Tongue (tissue), 2 donors: ENCODE data around the gene TAS2R10. TPM values are rescaled to one million over a fixed set of nuclear protein-coding genes. Genes with fewer than 3 reads are reported as not detected.
"Not testable (repeated sequence)": the region's sequence is repeated elsewhere in the genome, so short reads cannot be mapped to it uniquely, and the experiment has no call there.

Source experiments
- DNase-seq: peaks from one replicate; pipeline ENCODE4 v3.0.0-alpha.2; 2015
- total RNA-seq: library from RNA; depleted of rRNA; stranded (reverse); fragments of >200 nt; gene quantifications from one replicate; pipeline ENCODE4 v1.2.3, GENCODE V29; 2014

The TAS2R10 gene, protein sequence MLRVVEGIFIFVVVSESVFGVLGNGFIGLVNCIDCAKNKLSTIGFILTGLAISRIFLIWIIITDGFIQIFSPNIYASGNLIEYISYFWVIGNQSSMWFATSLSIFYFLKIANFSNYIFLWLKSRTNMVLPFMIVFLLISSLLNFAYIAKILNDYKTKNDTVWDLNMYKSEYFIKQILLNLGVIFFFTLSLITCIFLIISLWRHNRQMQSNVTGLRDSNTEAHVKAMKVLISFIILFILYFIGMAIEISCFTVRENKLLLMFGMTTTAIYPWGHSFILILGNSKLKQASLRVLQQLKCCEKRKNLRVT
- 2.8 TPM for total RNA-seq

DNA sequence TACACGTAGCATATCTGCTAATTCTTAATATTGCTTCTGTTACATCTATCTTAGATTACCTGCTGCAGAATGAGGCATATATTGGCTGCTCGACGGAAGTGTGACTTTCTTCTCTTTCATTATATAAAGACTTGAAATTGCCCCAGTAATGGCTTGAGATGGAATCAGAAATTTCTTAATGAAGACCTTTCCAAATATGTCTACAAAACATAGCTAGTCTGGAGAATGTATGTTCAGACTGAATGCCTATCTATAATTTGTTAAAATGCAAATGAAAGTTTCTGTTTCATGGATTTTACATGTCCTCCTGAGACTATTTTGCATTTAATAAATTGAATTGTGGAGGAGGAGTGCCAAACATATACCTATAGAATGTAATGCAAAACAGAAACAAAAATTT lies at the start of gene TAS2R10:
Gene TAS2R10, minus strand, starts transcription at position 101 of the 400 bp plus-strand sequence. Its CDS starts 89 bp downstream, at position 12.
- DNase-seq = no peak

GRCh38 chr12:10873378-10873777 lies 47.2 kb upstream of the TAS2R10 start:
- no peak for DNase-seq

- no peak for DNase-seq
These were observed 41.2 kb upstream of the TAS2R10 start for GRCh38 chr12:10867381-10867780.

- no peak for DNase-seq
These were observed 37.5 kb upstream of the TAS2R10 start for GRCh38 chr12:10863512-10864218.

- no peak for DNase-seq
These were observed 35.2 kb upstream of the TAS2R10 start for GRCh38 chr12:10861366-10861765.

- DNase-seq = no peak
These were observed 29.6 kb upstream of the TAS2R10 start for GRCh38 chr12:10855807-10856206.

GRCh38 chr12:10853776-10854175 lies 27.6 kb upstream of the TAS2R10 start:
- no peak for DNase-seq

DNA sequence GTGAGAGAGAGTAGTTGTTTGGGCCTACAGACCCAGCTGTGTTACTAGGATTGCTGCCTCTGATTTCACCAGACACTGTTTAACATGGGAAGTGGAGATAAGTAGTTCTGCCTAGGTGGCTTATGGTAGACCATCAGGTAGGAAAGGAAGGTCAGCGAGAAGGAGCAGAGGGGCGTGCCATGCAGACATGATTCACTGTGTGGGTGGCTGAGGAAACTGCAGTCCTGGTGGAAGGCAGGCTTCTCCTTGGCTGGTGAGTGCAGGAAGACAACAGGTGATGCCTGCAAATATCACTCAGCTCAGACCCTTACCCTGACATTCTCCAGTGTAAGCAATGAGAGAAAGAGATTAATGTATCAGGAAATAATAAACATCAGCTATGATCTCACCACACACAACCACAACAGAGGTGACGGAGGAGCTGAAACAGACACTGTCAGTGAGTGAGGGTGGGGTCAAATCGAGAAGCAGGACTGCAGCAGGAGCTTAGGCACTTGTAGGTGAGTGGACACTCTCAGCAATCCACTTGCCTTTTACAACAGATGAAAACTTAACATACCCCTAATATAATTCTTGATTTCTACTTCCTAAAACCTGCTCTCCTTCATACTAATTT lies 25.2 kb upstream of the TAS2R10 start:
- DNase-seq = no peak

- DNase-seq = peak; percentile 5
These were observed 23.3 kb upstream of the TAS2R10 start, which contains the start of gene PRR4 for GRCh38 chr12:10849425-10849878. PRR4 (minus strand) TSS chr12:10849475; CDS start chr12:10849437, 38 bp downstream.

- DNase-seq = peak; percentile 5
These were observed 21.6 kb upstream of the TAS2R10 start for GRCh38 chr12:10847744-10848143.

DNA sequence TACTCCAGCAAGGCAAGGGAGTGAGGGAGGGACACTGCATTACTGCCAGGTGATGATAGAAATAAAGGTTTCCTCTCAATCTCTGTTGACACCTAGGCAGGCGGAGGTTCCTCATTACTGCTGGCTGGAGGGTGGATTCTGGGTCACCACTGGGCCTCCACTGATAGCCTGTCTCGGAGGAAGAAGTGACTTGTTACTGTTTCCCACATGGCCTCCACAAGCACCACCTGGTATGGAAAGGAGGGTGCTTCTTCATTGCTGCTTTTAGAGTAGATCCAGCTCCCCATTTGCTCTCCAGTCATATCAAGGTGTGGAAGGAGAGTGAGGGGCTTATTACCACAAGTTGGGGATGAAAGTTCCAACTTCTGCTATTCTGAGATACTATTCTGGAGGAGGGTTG lies 16.7 kb upstream of the TAS2R10 start:
- DNase-seq = no peak

- no peak for DNase-seq
These were observed 12.3 kb upstream of the TAS2R10 start for GRCh38 chr12:10838461-10838860.

DNA sequence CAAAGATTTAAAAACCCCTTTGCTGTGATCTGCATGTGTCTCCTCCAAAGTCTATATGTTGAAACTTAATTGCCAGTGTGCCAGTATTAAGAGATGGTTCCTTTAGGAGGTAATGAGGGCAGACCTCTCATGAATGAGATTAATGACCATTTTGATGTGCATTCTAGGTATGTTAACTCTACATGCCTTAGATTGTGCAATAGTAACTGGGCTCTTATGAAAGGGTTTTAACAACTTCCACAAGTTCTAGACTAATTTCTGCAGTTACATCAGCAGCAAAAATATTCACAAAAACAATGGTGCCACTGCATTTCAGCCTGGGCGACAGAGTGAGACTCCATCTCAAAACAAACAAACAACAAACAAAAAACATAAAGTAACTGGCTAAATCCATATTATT lies 3.8 kb upstream of the TAS2R10 start:
- no peak for DNase-seq

DNA sequence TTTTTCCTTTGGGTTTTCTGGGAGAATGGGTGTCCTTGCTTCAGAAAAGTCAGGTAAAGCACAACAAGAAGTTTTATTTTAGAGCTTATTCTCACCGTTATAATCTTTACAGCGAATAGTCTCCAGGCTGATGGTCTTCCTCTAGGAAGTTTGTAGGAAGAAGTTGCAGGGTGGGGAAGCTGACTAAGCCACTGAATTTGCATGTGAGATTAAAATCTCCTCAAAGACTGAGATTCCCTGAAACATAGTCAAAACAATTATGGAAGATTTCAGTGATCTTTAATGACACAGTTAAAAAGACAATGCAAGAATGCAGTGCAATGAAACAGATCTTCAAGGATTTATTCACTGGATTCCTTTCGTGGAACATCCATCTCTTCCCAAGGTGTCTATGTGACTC lies 1.2 kb downstream of the TAS2R10 start:
- no peak for DNase-seq

DNA sequence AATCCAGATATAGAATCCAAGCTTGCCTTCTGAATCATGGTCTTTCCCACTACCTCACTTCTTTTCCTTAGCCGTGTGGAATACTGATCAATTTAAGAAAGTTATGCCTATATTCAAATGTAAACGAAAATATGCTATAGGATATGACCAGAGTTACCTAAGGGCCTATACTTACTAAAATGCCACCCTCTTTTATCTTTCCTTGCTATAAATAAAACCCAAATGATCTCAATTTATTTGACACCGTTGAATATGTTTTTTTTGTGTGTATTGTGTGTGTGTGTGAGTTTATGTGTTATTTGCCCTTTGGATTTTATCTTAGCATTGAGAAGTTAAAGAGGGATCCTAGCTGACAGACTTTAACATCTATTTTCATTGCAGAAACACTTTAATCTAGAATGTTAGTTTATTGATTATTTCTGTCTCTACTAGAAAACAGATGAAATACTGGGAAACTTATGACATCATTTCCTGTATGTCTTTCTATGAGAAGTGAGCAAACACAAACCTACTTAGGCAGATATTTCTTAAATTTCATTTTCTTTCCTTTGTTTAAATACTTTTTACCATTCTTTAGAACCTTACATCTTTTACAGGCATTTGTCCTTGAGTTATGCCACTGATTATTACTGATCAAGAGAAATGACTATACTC lies 14.1 kb downstream of the TAS2R10 start:
- DNase-seq = no peak

GRCh38 chr12:10810068-10810467 lies 16.1 kb downstream of the TAS2R10 start, which contains the start of gene TAS2R9:
TAS2R9 (minus strand) TSS chr12:10810168; CDS start chr12:10810075, 93 bp downstream.
- DNase-seq = no peak

GRCh38 chr12:10807186-10807585 lies 19.0 kb downstream of the TAS2R10 start, which contains the start of gene TAS2R8:
TAS2R8 (minus strand) TSS chr12:10807286; CDS start chr12:10806980, 306 bp downstream.
- DNase-seq = no peak

GRCh38 chr12:10802587-10802986 lies 23.6 kb downstream of the TAS2R10 start, which contains the start of gene TAS2R7:
TAS2R7 (minus strand) TSS chr12:10802627; CDS start chr12:10802570, 57 bp downstream.
- no peak for DNase-seq

- DNase-seq = no peak
These were observed 24.4 kb downstream of the TAS2R10 start for GRCh38 chr12:10801741-10802140.

DNA sequence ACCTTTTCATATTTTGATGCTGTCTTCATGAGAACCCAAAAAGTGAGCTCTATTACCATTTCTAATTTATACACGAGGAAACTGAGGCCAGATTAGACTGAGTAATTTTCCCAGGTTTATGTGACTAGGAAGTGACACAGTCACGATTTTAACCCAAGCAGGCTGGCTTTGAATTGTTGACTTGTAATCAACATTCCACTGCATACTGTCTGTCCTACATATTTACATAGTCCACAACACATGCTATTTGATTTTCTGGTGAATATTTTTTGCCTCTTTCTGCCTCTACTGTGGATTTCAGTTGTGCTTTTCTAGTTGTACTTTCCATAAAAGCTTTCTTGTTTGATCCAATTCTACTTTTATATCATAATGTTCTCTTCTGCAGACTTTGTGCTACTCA lies 31.9 kb downstream of the TAS2R10 start:
- no peak for DNase-seq

GRCh38 chr12:10791769-10792168 lies 34.4 kb downstream of the TAS2R10 start:
- DNase-seq = not testable (repeated sequence)

- no peak for DNase-seq
These were observed 42.9 kb downstream of the TAS2R10 start for GRCh38 chr12:10783252-10783651.
